ENCODE data around the gene NR2F1-AS1. TPM values are rescaled to one million over a fixed set of nuclear protein-coding genes. Genes with fewer than 3 reads are reported as not detected.

Gene NR2F1-AS1
- total RNA-seq, 1 experiment from 2014 or later: 1.5 TPM

DNA sequence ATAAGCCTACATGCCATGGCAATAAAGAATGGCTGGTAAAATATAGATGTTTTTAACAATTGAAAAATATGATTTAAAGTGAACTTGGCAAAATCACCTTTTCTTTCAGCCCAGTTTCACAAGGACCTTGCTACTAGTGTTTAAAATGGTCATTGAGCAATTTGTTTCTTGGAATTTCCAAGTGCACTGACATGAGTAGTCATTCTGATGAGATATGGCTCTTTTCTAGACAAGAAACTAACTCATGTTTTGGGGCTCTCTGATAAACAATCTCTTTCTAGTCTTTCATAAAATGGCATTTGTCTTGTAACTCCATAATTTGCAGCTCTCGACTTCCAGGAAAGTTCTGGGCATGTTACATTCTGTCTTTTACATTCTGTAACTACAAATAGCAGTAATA is 176.8 kb downstream of the NR2F1-AS1 start:
- Mint-ChIP-seq H3K4me1 (peaks cover 15% of the 10 kb centered on the region), H3K9me3 (peaks cover 8% of the 10 kb centered on the region), H3K36me3 (peaks cover 4% of the 10 kb centered on the region; the same call in 1 of the 2 replicates), H3K27ac (no peak overlapping the region), H3K4me3 (no peak overlapping the region), H3K27me3 (ENCODE audit: low read depth) (no peaks in the 10 kb centered on the region)
- no peak for TF ChIP-seq ZMAT4 (CRISPR knock-in tag; IDR thresholded peaks at IDR 0.05)
- TF ChIP-seq GABPB1 (CRISPR knock-in tag; IDR thresholded peaks at IDR 0.05): no peak
- TF ChIP-seq ZNF121 (CRISPR knock-in tag; IDR thresholded peaks at IDR 0.05): no peak
- TF ChIP-seq, protein P1, sequence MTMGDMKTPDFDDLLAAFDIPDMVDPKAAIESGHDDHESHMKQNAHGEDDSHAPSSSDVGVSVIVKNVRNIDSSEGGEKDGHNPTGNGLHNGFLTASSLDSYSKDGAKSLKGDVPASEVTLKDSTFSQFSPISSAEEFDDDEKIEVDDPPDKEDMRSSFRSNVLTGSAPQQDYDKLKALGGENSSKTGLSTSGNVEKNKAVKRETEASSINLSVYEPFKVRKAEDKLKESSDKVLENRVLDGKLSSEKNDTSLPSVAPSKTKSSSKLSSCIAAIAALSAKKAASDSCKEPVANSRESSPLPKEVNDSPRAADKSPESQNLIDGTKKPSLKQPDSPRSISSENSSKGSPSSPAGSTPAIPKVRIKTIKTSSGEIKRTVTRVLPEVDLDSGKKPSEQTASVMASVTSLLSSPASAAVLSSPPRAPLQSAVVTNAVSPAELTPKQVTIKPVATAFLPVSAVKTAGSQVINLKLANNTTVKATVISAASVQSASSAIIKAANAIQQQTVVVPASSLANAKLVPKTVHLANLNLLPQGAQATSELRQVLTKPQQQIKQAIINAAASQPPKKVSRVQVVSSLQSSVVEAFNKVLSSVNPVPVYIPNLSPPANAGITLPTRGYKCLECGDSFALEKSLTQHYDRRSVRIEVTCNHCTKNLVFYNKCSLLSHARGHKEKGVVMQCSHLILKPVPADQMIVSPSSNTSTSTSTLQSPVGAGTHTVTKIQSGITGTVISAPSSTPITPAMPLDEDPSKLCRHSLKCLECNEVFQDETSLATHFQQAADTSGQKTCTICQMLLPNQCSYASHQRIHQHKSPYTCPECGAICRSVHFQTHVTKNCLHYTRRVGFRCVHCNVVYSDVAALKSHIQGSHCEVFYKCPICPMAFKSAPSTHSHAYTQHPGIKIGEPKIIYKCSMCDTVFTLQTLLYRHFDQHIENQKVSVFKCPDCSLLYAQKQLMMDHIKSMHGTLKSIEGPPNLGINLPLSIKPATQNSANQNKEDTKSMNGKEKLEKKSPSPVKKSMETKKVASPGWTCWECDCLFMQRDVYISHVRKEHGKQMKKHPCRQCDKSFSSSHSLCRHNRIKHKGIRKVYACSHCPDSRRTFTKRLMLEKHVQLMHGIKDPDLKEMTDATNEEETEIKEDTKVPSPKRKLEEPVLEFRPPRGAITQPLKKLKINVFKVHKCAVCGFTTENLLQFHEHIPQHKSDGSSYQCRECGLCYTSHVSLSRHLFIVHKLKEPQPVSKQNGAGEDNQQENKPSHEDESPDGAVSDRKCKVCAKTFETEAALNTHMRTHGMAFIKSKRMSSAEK (CRISPR knock-in tag; IDR thresholded peaks at IDR 0.05; ENCODE audit: borderline replicate concordance): no peak
- TF ChIP-seq CREB1 (CRISPR knock-in tag; IDR thresholded peaks at IDR 0.05): no peak
- TF ChIP-seq SMAD3 (CRISPR knock-in tag; IDR thresholded peaks at IDR 0.05; ENCODE audit: borderline replicate concordance): no peak
- TF ChIP-seq ZBTB43 (CRISPR knock-in tag; IDR thresholded peaks at IDR 0.05): no peak
- no peak for TF ChIP-seq NR3C1 (CRISPR knock-in tag; conservative IDR thresholded peaks at IDR 0.05; ENCODE audit: low read depth)
- TF ChIP-seq, protein P2, sequence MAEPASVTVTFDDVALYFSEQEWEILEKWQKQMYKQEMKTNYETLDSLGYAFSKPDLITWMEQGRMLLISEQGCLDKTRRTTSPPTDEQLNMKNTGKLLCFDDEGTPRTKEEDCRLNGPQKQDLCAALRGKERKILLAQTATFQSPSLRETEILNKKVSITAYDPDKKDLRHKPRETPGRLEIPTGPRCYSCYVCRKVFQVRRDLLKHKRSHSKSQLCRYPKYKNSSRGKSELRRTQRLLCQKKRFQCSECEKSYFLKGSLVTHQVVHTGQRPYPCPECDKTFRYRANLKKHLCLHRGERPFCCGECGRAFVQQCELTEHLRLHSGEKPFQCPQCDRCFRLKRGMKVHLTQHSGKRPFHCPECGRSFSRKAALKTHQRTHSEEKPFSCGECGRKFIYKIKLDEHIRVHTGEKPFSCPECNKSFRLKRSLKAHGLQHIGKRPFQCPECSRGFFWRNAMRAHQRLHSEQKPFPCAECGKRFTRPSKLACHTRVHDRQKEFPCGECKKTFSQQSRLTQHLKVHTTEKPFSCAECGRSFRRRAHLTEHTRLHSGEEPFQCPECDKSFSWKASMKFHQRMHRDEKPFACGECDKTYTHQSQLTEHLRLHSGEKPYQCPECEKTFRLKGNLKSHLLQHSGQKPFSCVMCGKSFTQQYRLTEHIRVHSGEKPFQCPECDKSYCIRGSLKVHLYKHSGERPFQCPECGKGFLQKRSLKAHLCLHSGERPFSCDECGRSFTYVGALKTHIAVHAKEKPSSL (CRISPR knock-in tag; conservative IDR thresholded peaks at IDR 0.05): no peak
- TF ChIP-seq, protein P3, sequence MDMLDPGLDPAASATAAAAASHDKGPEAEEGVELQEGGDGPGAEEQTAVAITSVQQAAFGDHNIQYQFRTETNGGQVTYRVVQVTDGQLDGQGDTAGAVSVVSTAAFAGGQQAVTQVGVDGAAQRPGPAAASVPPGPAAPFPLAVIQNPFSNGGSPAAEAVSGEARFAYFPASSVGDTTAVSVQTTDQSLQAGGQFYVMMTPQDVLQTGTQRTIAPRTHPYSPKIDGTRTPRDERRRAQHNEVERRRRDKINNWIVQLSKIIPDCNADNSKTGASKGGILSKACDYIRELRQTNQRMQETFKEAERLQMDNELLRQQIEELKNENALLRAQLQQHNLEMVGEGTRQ (CRISPR knock-in tag; IDR thresholded peaks at IDR 0.05): no peak
- no peak for TF ChIP-seq PRDM15 (CRISPR knock-in tag; IDR thresholded peaks at IDR 0.05)
- no peak for TF ChIP-seq SMAD4 (CRISPR knock-in tag; IDR thresholded peaks at IDR 0.05)
- no peak for TF ChIP-seq TEAD4 (CRISPR knock-in tag; IDR thresholded peaks at IDR 0.05)
- no peak for TF ChIP-seq ERG (CRISPR knock-in tag; IDR thresholded peaks at IDR 0.05)
- no peak for TF ChIP-seq RELA (CRISPR knock-in tag; IDR thresholded peaks at IDR 0.05; ENCODE audit: borderline replicate concordance)
- TF ChIP-seq, protein P4, sequence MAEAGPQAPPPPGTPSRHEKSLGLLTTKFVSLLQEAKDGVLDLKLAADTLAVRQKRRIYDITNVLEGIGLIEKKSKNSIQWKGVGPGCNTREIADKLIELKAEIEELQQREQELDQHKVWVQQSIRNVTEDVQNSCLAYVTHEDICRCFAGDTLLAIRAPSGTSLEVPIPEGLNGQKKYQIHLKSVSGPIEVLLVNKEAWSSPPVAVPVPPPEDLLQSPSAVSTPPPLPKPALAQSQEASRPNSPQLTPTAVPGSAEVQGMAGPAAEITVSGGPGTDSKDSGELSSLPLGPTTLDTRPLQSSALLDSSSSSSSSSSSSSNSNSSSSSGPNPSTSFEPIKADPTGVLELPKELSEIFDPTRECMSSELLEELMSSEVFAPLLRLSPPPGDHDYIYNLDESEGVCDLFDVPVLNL (CRISPR knock-in tag; IDR thresholded peaks at IDR 0.05; ENCODE audit: borderline replicate concordance, low read depth): no peak
- TF ChIP-seq, protein P5, sequence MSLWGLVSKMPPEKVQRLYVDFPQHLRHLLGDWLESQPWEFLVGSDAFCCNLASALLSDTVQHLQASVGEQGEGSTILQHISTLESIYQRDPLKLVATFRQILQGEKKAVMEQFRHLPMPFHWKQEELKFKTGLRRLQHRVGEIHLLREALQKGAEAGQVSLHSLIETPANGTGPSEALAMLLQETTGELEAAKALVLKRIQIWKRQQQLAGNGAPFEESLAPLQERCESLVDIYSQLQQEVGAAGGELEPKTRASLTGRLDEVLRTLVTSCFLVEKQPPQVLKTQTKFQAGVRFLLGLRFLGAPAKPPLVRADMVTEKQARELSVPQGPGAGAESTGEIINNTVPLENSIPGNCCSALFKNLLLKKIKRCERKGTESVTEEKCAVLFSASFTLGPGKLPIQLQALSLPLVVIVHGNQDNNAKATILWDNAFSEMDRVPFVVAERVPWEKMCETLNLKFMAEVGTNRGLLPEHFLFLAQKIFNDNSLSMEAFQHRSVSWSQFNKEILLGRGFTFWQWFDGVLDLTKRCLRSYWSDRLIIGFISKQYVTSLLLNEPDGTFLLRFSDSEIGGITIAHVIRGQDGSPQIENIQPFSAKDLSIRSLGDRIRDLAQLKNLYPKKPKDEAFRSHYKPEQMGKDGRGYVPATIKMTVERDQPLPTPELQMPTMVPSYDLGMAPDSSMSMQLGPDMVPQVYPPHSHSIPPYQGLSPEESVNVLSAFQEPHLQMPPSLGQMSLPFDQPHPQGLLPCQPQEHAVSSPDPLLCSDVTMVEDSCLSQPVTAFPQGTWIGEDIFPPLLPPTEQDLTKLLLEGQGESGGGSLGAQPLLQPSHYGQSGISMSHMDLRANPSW (CRISPR knock-in tag; conservative IDR thresholded peaks at IDR 0.05; ENCODE audit: low read depth): no peak
- TF ChIP-seq MLX (CRISPR knock-in tag; IDR thresholded peaks at IDR 0.05): no peak
- TF ChIP-seq PRRX2 (CRISPR knock-in tag; IDR thresholded peaks at IDR 0.05): no peak
- POLR2A ChIA-PET: no interaction called here
- CTCF ChIA-PET: no interaction called here
- DNase-seq (ENCODE audit: low spot score): no peak
- no peak for ATAC-seq
